Gastrocnemius medialis (tissue), 4 donors: Measurements from ENCODE around the gene EGR4.

ENCODE experiments used
- POLR2A ChIP-seq, 2 donors: fragments of 450-650 bp; IDR thresholded peaks; one replicate each; pipeline ENCODE4 v1.6.1; 2017; ENCODE audit warnings: antibody characterized with exemption in 2 of 2, mild to moderate bottlenecking in 2 of 2, moderate library complexity in 2 of 2
- TF ChIP-seq, protein P1 (sequence below), 5 experiments: fragments of 450-650 bp in 3 of 5; fragments of 200-600 bp in 2 of 5; sonication (generic) in 2 of 5; IDR thresholded peaks in 4 of 5; conservative IDR thresholded peaks in 1 of 5; 1 replicate in 4 of 5; 2 replicates in 1 of 5; pipeline ENCODE4 v1.5.1; 2016 to 2019; ENCODE audit warnings: antibody characterized with exemption in 5 of 5, mild to moderate bottlenecking in 3 of 5, moderate library complexity in 3 of 5

DNA sequence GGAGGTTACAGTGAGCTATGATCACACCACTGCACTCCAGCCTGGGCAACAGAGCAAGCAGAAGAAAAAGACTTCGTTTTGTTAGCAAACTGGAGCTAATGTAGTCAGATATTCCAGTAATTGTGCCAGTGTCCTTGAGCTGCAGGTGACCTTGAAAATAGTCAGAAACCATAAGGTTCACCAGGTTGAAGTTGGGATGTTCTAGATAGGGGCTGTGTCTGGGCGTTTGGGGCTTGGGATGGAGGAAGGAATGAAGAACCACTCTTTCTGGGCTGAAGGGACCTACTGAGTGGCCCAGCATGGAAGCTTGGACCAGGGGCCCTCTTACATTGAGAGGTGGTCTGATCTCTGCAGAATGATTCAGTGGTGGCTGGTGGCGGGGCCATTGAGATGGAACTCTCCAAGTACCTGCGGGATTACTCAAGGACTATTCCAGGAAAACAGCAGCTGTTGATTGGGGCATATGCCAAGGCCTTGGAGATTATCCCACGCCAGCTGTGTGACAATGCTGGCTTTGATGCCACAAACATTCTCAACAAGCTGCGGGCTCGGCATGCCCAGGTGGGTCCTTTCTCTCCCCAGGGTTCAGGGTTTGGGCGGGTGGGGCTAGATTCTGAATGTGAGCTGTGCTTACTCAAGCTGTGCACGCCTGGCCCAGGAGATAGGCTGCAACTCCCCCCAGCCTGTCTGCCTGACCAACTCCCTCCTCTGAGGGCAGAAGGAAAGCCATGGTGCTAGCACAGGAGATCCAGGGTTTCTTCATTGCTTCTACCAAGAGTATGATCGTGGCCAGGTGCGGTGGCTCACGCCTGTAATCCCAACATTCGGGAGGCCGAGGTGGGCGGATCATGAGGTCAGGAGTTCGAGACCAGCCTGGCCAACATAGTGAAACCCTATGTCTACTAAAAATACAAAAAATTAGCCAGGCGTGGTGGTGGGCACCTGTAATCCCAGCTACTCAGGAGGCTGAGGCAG, 42.2 kb downstream of the EGR4 start:
- TF ChIP-seq, protein P1, sequence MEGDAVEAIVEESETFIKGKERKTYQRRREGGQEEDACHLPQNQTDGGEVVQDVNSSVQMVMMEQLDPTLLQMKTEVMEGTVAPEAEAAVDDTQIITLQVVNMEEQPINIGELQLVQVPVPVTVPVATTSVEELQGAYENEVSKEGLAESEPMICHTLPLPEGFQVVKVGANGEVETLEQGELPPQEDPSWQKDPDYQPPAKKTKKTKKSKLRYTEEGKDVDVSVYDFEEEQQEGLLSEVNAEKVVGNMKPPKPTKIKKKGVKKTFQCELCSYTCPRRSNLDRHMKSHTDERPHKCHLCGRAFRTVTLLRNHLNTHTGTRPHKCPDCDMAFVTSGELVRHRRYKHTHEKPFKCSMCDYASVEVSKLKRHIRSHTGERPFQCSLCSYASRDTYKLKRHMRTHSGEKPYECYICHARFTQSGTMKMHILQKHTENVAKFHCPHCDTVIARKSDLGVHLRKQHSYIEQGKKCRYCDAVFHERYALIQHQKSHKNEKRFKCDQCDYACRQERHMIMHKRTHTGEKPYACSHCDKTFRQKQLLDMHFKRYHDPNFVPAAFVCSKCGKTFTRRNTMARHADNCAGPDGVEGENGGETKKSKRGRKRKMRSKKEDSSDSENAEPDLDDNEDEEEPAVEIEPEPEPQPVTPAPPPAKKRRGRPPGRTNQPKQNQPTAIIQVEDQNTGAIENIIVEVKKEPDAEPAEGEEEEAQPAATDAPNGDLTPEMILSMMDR (IDR thresholded peaks at IDR 0.05 in 4 of 5, conservative IDR thresholded peaks at IDR 0.05 in 1 of 5) = no peak
- no peak for TF ChIP-seq POLR2A (IDR thresholded peaks at IDR 0.05)
